Measurements from ENCODE around the gene ABHD5. TPM values are rescaled to one million over a fixed set of nuclear protein-coding genes. Genes with fewer than 3 reads are reported as not detected.
"Not testable (repeated sequence)": the region's sequence is repeated elsewhere in the genome, so short reads cannot be mapped to it uniquely, and the experiment has no call there.

Gene ABHD5
- total RNA-seq, 2 donors from 2014 or later = 27.9 to 29.2 TPM

DNA sequence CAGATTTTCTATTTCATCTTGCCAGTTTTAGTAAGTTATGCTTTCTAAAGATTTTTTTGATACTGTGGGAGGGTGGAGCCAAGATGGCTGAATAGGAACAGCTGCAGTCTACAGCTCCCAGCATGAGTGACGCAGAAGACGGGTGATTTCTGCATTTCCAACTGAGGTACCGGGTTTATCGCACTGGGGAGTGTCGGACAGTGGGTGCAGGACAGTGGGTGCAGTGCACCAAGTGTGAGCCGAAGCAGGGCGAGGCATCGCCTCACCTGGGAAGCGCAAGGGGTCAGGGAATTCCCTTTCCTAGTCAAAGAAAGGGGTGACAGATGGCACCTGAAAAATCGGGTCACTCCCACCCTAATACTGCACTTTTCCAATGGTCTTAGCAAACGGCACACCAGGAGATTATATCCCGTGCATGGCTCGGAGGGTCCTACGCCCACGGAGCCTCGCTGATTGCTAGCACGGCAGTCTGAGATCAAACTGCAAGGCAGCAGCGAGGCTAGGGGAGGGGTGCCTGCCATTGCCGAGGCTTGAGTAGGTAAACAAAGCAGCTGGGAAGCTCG lies 11.8 kb upstream of the ABHD5 start:
- ATAC-seq; DNase-seq; intact Hi-C loops (cut with DNase I): not testable (repeated sequence)

DNA sequence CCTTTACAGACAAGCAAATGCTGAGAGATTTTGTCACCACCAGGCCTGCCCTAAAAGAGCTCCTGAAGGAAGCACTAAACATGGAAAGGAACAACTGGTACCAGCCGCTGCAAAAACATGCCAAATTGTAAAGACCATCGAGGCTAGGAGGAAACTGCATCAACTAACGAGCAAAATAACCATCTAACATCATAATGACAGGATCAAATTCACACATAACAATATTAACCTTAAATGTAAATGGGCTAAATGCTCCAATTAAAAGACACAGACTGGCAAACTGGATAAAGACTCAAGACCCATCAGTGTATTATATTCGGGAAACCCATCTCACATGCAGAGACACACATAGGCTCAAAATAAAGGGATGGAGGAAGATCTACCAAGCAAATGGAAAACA lies 9.9 kb upstream of the ABHD5 start:
- intact Hi-C loops (cut with DNase I); ATAC-seq; DNase-seq: not testable (repeated sequence)

DNA sequence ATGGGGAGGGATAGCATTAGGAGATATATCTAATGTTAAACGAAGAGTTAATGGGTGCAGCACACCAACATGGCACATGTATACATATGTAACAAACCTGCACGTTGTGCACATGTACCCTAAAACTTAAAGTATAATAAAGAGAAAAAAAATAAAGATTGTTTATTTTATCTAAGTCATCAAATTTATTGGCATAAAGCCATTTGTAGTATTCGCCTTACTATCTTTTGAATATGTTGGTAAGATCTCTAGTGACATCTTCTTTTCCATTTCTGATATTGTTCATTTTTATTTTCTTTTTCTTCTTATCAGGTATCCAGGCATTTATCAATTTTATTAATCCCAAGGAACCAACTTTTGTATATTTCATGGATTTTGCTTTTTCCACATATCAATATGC lies 5.8 kb upstream of the ABHD5 start:
- DNase-seq (no peak), ATAC-seq (no peak)
- intact Hi-C loops (cut with DNase I) = no loop called here

DNA sequence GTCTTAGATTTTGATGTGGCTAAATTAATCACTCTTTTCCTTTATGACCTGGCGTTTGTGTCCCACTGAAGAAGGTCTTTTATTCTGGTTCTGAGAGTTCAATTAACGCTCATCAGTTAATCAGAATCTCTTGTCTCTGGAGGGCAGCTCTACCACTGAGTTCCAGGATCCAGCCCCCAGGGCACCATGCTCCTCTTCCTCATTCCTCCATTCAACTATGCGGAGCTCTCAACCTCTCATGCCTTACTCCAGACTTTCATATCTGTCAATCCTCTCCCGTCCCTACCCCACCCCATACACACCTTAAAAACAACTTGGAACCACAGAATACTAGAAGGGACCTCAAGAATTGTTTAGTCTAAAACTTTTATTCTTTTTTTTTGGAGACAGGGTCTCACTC lies 4.8 kb upstream of the ABHD5 start:
- DNase-seq (no peak), ATAC-seq (no peak)
- intact Hi-C loops (cut with DNase I) = no loop called here

DNA sequence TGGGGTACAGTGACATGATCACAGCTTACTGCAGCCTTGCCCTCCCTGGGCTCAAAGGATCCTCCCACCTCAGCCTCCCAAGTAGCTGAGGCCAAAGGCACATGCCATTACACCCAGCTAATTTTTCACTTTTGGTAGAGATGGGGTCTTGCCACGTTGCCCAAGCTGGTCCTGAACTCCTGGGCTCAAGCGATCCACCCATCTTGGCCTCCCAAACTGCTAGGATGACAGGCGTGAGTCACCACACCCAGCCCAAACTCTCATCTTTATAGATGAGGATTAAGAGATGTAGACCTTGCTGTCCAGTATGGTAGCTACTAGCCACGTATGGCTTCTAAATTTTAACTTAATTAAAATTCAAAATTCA lies 4.4 kb upstream of the ABHD5 start:
- intact Hi-C loops (cut with DNase I) = no loop called here
- no peak for DNase-seq
- ATAC-seq = no peak

DNA sequence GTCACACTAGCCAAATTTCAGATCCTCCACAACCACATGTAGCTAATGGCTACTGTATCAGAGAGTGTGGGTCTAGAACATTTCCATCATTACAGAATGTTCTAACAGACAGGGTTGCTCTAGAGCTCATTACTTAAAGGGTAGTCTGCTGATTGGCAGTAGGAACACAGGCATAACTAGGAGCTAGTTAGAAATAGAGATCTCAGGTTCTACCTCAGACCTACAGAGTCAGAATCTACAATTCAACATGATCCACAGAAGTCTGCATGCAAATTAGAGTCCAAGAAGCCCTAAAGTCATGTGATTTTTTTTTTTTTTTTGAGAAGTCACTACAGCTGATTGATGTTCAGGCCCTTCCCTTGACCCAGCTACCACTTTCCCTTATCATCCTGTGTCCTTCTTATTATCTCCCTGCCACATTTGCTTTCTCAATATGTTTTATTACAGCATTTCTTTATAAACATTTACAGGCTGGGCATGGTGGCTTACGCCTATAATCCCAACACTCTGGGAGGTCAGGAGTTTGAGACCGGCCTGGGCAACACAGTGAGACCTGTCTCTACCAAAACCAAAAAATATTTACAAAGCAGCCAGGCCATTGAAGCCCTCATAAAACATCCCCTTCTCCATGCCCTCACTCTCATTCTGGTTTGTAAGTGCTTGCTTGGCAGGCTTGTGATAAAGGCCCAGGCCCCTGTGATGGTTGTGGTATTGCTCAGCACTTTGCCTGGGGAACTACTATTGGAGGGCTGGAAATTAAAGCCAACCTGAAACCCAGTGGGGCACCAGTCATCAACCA lies 3.8 kb upstream of the ABHD5 start:
- no peak for DNase-seq
- no peak for ATAC-seq
- intact Hi-C loops (cut with DNase I) = no loop called here

DNA sequence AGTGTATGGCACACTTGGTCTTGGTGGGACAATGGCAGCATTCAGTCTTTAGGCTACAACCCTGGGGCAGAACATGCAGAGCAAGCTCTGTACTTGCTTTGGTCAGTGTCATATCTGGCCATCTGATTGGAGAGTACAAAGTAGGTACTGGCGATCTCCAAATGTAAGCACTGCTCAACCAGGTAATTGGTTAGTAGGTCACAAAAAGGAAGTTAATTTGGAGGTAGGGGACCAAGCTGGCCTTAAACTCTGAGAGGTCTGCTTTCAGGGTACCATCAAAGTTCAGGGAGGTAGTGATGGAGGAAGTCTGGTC lies 3.3 kb upstream of the ABHD5 start:
- DNase-seq (no peak), ATAC-seq (no peak)
- intact Hi-C loops (cut with DNase I) = no loop called here

DNA sequence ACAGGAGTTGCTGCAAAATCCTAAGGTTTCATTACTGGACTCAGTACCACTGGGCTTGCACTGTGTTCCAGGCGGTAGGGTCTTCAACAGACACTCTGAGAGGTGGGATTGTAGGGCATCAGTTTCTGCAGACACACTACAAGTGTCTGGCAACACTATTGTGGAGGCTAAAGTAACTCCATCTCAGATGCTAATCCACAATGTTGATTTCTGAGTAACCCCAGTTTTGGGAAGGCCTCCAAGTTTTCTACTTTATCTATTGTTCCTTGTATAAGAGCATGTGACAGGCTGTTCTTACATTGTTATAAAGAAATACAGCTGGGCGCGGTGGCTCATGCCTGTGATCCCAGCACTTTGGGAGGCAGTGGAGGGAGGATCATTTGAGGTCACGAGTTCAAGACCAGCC lies 2.5 kb upstream of the ABHD5 start:
- intact Hi-C loops (cut with DNase I) = no loop called here
- ATAC-seq = no peak
- DNase-seq = no peak

DNA sequence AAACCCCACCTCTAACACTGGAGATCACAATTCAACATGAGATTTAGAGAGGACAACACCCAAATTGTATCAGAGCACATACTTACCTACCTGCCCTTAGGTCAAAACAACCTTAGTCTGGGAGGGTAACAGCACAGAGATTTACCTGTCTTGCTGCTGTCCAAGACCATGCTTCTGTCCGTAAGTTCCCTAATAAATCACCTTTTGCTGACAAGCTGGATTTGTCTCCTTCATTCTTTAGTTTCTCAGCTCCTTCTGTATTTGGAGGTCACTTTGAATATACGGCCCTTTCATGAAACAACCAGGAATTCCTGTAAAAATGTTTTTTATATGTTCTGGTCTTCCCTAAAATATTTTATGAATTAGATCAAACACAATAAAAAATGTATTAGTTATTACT lies 1.6 kb upstream of the ABHD5 start:
- DNase-seq = no peak
- no peak for ATAC-seq
- intact Hi-C loops (cut with DNase I) = no loop called here

DNA sequence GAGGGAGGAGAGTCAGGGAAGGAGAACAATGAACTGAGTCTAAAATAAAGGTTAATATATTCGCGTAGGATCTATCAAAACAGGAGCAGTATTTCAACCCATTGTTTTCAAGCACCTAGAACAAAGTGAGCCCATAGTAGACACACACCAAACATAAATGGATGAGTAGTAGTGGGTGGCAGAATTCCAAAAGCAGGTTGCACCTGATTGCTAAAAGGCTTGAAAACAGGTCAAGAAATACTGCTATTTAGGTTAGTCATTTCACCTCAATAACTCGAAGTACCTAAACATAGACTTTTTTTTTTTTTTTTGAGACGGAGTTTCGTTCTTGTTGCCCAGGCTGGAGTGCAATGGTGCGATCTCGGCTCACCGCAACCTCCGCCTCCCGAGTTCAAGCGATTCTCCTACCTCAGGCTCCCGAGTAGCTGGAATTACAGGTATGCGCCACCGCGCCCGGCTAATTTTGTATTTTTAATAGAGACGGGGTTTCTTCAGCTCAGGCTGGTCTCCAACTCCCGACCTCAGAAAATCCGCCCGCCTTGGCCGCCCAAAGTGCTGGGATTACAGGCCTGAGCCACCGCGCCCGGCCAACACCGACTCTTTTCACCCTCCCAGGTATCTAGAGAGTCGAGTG lies 855 bp upstream of the ABHD5 start:
- DNase-seq = no peak
- intact Hi-C loops (cut with DNase I) = no loop called here
- ATAC-seq = no peak

DNA sequence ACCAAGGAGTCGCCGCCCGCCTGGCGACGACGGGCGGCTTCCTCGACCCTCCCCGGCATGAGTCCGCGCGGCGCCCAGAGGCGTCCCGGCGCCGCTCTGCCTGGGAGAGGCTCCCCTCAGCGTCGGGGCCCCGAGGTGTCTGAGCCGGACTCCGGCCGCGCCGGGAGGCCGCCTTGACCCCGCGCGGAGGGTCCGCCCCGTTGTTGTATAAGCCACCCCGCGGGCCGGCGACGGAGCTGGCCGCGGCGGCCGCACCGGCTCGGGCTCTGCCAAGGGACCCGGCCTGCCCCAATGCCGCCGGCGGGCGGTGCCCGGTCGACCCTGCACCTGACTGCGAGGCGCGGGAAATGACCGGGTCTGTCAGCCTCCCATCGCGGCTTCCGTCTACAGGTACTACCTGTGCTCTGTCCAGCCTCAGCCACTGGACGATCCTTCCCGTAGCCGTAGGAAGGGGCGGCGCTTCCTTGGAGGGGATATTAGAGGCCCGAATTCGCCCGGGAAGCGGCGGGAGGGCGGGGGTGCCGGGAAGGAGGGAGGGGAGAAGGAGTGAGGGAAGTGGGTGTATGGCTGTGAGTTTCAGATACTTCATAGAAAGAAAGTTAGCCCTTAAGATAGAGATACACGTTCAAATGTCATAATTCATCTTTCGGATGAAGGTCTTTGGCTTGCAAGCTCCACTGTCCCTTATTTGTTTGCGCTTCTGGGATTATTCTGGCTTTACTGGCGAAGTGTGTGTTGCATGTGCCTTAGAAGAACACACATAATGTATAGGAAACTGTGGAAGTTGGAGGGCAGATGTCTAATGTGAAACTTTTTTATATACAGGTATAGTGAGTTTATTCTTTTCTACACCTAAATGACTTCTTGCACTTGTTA lies 620 bp downstream of the ABHD5 start:
- intact Hi-C loops (cut with DNase I) = no loop called here

DNA sequence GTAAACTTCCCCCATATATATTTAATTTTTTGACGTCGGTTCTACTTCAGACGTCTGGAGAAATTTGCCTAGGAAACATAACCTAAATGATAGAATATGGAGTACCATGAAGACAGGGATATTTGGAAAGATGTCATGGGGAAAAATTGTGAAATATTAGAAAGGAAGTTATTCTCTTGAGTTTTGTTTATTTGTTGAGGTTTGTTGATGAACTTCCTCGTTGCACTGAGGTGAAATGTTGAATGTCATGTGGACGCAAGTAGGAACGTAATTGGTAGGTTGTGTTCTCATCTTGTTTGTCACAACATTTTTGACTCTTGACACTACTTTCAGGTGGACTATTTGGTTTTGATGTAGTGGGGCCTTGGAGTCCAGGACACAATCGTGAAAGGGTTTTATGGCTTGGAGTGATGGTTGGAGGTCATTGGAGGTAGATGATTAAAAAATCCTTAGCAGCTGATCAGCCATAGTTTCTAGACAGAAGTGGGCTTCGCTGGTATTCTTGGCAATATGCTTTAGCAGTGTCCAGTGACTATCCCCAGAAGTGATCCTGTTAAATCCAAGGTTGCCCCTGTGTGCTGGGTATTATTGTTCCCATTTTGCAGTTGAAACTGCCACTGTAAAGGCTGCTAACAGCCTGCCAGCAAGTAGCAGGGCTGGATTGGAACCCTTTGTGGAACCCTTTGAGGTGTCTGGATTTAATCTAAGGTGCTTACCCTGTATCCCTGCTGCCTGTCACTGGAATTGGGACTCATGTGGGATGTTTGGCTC lies 1.5 kb downstream of the ABHD5 start:
- no peak for ATAC-seq
- intact Hi-C loops (cut with DNase I) = no loop called here
- no peak for DNase-seq

More for the DNA sequence above, 620 bp downstream of the ABHD5 start:
- DNase-seq = peak; percentile 77
- peak; percentile 55 to 75 for ATAC-seq

DNA sequence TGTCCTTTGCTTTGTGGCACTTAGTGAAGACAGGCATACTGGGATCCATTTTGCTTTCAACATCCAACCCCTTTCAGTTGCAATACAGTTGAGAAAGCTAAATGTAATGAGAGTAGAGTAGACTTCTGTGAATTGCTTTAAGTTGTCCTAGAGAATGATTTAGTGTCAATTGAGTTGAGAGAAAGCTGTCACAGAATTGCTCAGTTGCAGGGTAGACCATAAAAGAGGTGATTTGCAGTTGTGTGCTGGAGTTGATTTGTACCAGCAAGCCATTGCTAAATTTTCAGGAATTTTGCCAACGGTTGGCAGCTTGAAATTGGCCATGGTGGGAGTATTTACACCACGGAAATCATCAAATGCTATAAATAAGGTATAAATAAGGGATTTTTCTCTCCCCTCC lies 2.2 kb downstream of the ABHD5 start:
- ATAC-seq (no peak), DNase-seq (no peak)
- intact Hi-C loops (cut with DNase I) = no loop called here

DNA sequence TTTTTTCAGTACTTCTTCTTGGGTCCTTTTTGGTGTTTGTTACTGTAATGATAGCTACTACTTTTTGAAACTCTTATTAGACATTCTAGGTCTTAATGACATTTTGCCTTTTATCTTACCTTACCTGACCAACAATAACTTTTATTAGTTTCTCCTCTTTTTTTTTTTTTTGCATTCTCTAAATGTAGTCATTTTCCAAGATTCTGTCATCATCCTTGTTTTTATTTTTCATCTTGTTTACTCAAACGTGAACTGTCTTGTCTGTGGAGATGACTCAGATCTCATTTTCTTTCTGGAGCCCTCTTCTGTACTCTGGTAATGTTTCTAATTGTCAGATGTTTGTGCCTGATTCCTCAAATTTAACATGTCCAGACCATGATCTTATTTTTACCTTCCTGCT lies 2.9 kb downstream of the ABHD5 start:
- intact Hi-C loops (cut with DNase I) = no loop called here
- no peak for ATAC-seq
- DNase-seq = no peak

DNA sequence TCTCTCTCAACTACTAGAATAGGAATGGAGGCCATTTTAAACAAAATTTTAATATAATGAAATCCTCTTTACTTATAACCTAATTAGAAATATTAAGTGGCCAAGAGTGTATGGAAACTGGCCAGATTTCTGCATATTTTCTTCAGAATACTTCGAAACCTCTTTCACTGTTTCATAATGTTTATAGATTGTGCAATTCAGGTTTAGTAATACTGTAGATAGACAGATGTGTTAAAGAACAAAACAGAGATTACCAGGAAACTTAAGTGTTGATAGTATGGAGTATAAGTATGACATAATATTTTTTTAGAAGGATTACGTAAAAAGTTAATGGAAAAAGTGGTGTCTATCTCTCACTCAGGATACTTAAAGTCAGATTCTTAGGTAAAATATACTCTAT lies 4.7 kb downstream of the ABHD5 start:
- peak in 1 of 2 donors; percentile 3 for ATAC-seq
- DNase-seq = no peak
- intact Hi-C loops (cut with DNase I) = no loop called here

DNA sequence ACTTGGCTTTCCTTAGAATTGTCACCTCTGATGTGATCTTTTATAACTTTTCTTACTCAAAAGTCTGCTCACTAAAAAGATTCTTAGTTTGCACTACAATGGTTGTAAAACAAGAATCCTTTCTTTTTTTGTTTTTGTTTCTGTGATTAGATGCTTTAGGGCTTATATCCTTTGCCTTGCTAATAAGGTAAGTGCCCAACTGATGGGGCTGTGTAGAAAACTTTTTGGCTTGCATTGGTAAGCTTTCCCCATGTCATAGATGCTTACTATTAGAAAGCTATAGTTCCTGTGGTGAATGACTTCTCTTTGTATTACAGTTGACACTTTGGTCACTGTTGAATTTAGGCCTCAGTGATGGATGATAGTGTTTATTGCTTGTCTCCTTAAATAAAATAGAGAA lies 5.1 kb downstream of the ABHD5 start:
- intact Hi-C loops (cut with DNase I) = no loop called here
- ATAC-seq (no peak), DNase-seq (no peak)

DNA sequence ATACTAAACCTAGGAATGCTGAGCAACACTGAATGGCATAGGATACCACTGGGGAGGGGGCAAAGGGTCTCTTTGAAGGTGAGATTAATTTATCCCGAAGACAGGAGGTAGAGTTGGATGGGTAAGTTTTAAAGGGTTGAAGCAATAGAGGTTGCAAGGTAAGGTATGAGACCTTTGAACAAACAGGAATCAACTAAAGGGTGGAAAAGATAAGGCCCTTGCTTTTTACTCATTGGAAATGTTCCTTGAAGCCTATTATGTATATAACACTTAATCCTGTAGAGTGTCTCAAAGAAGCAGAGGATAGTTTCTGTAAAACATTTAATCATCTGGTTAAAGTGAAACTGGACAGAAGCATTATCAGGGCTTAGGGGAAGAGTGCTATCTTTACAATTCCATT lies 5.7 kb downstream of the ABHD5 start:
- intact Hi-C loops (cut with DNase I) = no loop called here
- ATAC-seq = no peak
- DNase-seq = no peak

DNA sequence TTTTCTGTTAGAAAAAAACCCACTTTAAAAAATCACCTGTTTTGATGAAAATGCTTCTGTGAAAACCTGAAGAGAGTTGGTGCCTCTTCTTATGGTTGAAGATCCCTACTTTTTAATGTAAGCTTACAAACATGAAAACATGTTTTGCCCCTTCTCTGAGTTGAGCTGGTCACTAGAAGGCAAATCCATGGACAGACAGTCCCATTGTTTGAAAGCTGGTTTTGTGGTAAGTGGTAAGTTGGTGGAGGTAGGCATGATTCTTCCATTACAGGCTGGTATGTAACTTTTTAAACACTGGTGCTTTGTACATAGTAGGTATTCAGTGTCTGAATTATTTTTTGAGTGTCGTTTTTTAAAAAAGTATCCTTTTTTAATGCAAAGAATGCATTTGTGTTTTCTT lies 6.1 kb downstream of the ABHD5 start:
- intact Hi-C loops (cut with DNase I) = no loop called here

DNA sequence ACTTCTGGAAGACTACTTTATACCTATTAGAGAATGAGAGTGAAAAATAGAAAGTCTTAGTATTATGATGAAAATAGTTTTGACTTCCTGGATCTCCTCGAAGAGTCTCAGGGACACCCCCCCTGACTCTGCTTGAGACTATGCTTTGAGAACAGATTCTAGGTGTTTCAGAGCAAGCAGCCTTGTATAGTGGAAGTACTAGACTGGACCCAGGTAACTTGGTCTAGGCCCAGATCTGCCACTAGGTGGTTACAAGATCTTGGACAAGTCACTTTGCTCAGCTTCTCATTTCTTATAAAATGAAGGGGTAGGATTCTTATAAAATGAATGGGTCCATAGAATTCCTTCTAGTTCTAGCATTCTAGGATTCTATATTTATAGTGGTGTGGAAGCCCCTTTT lies 9.1 kb downstream of the ABHD5 start:
- ATAC-seq = no peak
- DNase-seq = no peak
- intact Hi-C loops (cut with DNase I) = no loop called here

More for the DNA sequence above, 6.1 kb downstream of the ABHD5 start:
- no peak for ATAC-seq
- DNase-seq = no peak
